ENCODE results near the gene TTI1.
A peak's percentile ranks its signal among the peaks of the same experiment; 100 is the strongest.
"Not testable (repeated sequence)": the region's sequence is repeated elsewhere in the genome, so short reads cannot be mapped to it uniquely, and the experiment has no call there.

TTI1 gene

DNA sequence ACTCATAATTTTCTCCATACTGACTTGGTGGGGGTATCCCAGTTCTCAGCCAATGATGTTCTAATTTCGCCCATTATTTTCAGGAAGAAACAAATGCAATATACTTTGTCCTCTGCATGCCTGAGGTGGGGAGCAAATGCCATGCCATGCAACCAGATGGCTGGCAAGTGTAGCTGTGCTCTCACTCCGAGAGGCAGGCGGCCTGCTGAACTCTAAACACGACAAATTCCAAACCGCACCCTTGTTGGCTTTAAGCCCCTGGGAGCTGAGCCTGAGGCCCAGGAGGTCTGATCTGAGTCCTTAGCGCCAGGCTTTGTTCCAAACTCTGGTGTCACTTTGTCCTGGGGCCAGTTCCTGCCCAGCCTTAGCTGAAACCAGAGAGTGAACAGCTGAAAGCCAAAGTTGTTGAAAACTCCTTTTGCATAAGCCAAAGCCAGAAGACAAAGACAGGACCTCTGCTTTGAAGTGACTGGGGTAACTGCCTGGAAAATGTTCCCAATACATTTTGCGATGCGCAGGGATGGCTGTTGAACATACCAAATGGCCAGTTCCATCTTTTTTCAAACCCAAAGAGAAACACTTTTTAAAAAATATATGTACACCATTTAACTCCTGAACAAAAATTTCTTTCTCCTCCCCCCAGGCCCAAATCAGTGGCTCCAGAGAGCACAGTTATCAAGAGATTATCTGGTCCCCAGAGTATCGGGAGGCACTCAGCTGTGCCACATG, 46.2 kb downstream of the TTI1 start:
- DNase-seq: no peak

GRCh38 chr20:37986044-37986858, 47.0 kb downstream of the TTI1 start:
- DNase-seq: no peak

DNA sequence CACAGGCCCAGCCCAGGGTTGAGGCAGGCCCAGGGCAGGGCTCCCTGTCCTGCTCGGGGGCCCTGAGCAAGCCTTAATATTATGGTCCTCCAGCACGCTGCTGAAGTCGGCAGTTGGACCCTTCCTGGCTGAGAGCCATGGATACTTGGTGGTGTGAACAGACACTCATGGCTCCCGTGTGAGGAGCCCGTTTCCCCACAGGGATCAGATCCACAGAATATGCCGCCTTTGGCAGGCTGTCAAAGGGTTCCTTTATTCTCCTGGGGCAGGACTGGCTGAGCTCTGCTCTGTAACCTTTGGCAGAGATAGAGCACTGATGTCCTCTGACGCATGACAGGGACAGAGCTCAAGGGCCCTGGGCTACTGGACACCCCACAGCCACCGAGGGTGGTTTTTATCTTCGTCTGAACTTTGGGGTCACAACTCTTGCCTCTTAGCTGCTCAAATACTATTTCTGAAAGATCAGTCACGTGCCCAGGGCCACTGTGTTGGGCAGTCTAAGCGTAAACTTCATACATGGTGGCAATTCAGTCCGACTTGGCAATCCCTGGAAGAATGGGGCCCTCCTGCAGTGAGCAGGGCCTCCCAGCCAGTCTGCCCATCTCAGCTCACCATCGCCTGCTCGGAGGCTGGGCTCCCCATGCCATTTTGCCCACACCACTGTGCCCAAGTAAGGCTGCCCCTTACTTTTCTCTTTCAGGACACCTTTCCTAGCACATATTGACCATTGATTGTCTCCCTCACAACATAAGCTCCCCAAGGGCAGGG, 49.1 kb downstream of the TTI1 start:
- DNase-seq: no peak

DNA sequence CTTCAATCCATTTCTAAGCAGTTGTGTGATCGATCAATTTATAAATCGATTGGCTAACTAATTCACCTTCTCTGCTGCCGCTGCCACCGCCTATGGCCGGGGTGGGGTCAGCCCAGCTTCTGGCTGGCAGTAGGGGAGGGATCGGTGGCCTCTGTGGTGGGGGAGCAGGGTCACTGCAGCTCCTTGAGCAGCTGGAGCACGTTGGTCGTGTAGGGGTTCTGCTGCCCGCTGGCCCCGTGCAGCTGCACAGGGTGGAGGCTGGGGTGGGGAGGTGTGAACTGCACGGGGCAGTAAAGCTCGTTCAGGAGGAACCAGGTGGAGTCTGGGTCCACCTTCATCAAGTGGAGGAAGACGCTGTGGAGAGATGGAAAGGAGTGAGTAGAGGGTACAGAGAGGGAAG, 50.0 kb downstream of the TTI1 start:
- no peak for DNase-seq

DNA sequence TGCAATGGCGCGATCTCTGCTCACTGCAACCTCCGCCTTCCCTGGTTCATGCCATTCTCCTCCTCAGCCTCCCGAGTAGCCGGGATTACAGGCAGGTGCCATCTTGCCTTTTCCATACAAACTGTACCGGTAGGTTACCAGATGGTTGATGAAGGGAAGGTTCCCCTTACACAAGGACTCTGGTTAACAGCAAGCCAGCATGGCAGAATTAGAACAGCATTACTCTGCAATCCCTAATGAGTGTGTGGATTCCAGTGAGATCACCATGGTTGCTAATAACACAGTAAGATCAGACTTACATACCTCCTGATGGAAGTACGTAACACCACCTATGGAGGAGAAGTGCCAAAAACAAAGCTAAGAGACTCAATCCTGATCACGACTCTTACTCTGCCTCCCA, 51.7 kb downstream of the TTI1 start:
- DNase-seq: no peak

- no peak for DNase-seq
Measured at GRCh38 chr20:37980876-37981275, 52.4 kb downstream of the TTI1 start.

- no peak for DNase-seq
Measured at GRCh38 chr20:37980383-37980782, 52.9 kb downstream of the TTI1 start.

GRCh38 chr20:37979021-37979985, 54.0 kb downstream of the TTI1 start:
- DNase-seq: no peak

GRCh38 chr20:37977786-37978185, 55.5 kb downstream of the TTI1 start:
- no peak for DNase-seq

GRCh38 chr20:37977338-37977737, 55.9 kb downstream of the TTI1 start:
- DNase-seq: peak; percentile 15

DNA sequence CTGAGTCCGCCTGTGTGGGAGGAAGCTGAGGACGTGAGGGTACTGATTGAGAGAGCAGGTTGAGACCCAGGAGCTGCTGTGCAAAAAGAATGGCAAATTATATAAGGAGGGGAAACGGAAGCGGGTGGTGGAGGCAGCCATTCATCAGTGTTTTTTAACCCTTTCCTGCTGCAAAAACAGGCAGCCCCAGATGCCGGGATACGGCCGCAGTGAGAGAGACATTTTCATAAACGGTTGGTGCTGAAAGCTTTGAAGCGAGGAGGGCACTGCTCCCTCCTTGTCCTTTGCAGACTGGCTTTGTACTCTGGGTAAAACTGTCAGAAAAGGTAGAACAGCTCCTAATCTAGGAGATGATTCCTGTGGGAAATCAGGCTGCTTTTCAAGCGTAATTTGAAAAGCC, 56.4 kb downstream of the TTI1 start:
- peak; percentile 62 for DNase-seq

GRCh38 chr20:37973059-37973910, 60.0 kb downstream of the TTI1 start:
- no peak for DNase-seq

- DNase-seq: no peak
Measured at GRCh38 chr20:37972256-37973058, 60.8 kb downstream of the TTI1 start.

DNA sequence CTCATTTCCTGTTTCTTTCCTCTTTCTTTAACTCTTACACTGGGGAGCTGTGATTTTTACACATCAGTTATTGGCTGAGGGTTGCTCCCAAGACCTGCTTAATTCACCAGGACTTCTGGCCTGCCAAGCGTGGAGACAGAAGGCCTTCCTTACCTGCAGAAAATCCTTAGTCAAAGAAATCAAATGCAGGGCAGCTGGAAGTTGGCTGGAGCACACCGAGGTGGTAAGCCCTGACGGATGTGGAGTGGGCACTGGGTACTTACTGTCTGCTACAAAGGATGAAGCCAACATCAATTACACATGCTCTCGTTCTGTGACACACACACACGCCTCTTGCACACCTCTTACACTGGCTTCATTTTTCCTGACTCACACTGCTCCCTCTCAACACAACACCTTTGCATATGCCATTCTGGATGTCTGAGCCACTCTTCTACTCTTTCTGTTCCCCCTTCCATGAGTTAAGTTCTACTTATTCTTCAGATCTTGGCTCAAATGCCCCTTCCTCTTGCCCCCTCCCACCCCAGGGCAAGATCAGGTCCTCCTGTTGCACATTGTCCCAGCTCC, 61.6 kb downstream of the TTI1 start:
- no peak for DNase-seq

- no peak for DNase-seq
Measured at GRCh38 chr20:37970856-37971245, 62.4 kb downstream of the TTI1 start.

DNA sequence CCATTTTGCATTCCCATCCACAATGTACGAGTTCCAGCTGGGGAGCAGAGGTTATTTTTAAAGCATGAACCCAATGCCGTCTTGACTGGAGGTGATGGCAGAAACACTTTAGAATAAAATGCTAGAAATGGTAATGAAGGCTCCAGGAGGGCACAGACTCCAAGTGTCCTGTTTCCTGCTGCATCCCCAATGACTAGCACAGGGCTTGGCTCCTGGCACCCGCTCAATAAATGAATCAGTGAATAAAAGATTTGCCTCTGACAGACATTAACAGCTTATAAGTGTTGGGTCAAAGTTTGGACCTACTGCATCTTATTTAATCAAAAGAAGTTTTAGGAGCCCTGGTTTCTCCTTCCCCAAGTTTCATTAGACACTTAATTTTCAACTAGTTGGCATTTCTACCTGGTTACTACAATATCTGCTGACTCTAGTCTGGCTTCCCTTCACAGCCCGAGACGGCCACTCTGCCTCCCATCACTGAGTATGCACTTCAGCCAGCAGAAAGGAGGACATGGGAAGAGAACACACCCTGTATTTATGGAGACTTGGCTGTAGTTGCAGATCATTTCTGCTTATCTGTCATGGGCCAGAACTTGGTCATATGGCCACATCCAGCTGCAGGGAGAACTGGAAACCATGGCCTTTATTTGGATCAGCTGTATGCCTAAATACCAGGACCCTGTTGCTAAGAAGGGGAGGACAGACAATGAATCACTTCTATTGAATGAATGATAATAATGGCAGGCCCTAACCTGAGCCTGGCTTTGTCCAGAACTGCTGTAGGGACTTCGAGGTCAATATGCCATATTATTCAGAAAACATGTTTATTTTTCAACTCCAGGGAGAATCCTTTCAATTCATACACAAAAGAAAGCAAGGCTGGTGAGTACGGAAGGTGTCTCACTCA, 63.1 kb downstream of the TTI1 start:
- DNase-seq: no peak

- DNase-seq: peak; percentile 57
Measured at GRCh38 chr20:37968841-37969401, 64.3 kb downstream of the TTI1 start.

DNA sequence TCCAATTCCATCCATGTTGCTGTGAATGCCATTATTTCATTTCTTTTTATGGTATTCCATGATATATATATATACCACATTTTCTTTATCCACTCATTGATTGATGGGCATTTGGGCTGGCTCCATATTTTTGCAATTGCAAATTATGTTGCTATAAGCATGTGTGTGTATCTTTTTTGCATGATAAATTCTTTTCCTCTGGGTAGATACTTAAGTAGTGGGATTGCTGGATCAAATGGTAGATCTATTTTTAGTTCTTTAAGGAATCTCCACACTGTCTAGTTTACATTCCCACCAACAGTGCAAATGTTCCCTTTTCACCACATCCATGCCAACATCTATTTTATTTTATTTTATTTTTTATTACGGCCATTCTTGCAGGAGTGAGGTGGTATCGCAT, 69.8 kb downstream of the TTI1 start:
- DNase-seq: not testable (repeated sequence)

DNA sequence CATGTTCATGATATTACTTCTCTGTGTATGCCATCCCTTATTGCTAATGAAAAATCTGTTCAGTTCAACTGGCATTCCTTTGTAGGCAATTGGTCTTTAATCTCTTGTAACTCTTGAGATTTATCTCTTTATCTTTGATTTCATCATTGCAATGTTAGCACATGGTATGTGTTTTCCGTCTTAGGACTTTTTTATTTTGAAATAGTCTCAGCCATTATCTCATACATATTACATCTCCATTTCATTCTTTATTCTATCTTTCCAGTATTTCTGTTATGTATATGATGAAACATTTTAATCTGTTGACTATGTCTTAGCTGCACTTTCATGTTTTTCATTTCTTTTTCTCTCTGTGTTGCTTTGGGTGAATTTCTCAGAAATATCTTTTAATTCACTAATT, 72.2 kb downstream of the TTI1 start:
- DNase-seq: no peak

Measured in NCI-H526 treated with DMSO at 0.1 percent for 48 hours (cell line).